Measurements from ENCODE around the gene MTHFS. TPM values are rescaled to one million over a fixed set of nuclear protein-coding genes. Genes with fewer than 3 reads are reported as not detected.
A peak's percentile ranks its signal among the peaks of the same experiment; 100 is the strongest.

Gene MTHFS
- total RNA-seq, 2 donors from 2014 or later, result 8.0 to 12.0 TPM

DNA sequence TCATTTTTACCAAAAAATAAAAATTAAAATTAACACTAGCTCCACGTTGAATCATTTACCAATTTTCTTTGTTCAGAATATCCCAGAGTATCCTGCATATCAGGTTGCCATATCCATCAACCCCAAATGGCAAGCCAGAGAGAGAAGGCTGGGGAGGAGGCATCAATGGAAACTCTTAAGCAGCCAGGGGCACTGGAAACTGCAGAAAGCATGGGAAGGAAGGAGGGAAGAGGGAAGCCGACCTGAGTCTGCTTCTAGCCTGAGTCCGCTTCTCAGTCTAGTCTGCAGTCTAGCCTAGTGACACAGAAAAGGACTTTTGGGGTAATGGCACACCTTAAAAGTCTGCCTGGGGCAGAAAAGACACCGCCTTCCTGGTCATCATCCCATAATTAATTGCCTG, 1.6 kb upstream of the MTHFS start:
- H3K4me1 ChIP-seq, result peaks cover 0 to 10% of the 10 kb centered on the region in 2 donors
- no peak overlapping the region for H3K4me3 ChIP-seq
- no peak overlapping the region for H3K27ac ChIP-seq
- no peaks in the 10 kb centered on the region for H3K9me3 ChIP-seq
- TF ChIP-seq, protein P1, sequence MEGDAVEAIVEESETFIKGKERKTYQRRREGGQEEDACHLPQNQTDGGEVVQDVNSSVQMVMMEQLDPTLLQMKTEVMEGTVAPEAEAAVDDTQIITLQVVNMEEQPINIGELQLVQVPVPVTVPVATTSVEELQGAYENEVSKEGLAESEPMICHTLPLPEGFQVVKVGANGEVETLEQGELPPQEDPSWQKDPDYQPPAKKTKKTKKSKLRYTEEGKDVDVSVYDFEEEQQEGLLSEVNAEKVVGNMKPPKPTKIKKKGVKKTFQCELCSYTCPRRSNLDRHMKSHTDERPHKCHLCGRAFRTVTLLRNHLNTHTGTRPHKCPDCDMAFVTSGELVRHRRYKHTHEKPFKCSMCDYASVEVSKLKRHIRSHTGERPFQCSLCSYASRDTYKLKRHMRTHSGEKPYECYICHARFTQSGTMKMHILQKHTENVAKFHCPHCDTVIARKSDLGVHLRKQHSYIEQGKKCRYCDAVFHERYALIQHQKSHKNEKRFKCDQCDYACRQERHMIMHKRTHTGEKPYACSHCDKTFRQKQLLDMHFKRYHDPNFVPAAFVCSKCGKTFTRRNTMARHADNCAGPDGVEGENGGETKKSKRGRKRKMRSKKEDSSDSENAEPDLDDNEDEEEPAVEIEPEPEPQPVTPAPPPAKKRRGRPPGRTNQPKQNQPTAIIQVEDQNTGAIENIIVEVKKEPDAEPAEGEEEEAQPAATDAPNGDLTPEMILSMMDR (IDR thresholded peaks at IDR 0.05), result no peak
- H3K27me3 ChIP-seq, result no peaks in the 10 kb centered on the region
- no peak for DNase-seq (ENCODE audit: low spot score)
- no peaks in the 10 kb centered on the region for H3K36me3 ChIP-seq

GRCh38 chr15:79897701-79898113, 893 bp upstream of the MTHFS start:
- TF ChIP-seq, protein P1 (IDR thresholded peaks at IDR 0.05), result no peak
- Histone ChIP-seq H3K36me3 (no peaks in the 10 kb centered on the region), H3K4me3 (peak overlapping the region in 1 of 2 donors; percentile 76), H3K4me1 (peaks cover 0 to 10% of the 10 kb centered on the region in 2 donors), H3K27ac (peak overlapping the region in 1 of 2 donors; percentile 94), H3K27me3 (no peaks in the 10 kb centered on the region), H3K9me3 (no peaks in the 10 kb centered on the region)
- no peak for DNase-seq (ENCODE audit: low spot score)

DNA sequence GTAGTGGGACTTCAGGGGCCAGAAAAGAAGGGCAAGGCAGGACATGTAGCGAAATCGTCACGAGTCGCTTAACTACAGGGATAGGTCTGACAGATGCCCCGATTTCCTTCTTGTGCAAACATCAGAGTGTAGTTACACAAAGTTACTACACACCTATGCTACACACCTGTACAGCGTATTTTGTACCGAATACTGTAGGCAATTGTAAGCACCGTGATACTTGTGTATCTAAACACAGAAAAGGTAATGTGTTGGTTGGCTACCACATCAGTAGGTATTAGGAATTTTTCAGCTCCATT, 515 bp upstream of the MTHFS start:
- no peak for DNase-seq (ENCODE audit: low spot score)
- H3K9me3 ChIP-seq, result no peaks in the 10 kb centered on the region
- peak overlapping the region; percentile 76 to 83 for H3K4me3 ChIP-seq
- H3K36me3 ChIP-seq, result no peaks in the 10 kb centered on the region
- H3K27me3 ChIP-seq, result no peaks in the 10 kb centered on the region
- peaks cover 0 to 10% of the 10 kb centered on the region in 2 donors for H3K4me1 ChIP-seq
- TF ChIP-seq, protein P1 (IDR thresholded peaks at IDR 0.05), result no peak
- H3K27ac ChIP-seq, result peak overlapping the region; percentile 94 to 96

DNA sequence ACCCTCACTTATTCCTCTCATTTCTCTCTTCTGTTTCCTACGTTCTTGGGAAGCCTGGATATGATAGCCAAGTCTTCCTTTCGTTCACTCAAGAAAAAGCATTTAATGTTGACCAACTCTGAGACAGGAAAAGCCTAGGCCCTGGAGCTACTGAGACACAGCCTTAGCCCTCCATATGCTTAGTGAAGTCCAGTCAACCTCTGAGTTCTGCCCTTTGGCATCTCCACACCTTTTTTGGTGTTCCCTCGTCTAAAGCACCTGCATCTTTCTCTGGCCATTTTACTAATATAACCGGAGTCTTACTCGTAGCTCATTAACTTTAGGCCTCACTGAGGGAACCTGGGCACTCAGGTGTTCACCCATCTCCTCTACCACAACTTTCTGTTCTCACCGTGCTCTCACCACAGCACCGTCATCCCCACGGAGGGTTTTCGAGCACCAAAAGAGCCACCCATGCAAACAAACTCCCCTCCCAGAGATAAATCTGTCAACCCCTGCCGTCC, 632 bp downstream of the MTHFS start:
- H3K27ac ChIP-seq, result peak overlapping the region; percentile 94 to 96

GRCh38 chr15:79887054-79887930, 9.5 kb downstream of the MTHFS start:
- TF ChIP-seq, protein P1 (IDR thresholded peaks at IDR 0.05), result no peak
- no peaks in the 10 kb centered on the region for H3K27me3 ChIP-seq
- DNase-seq (ENCODE audit: low spot score), result no peak
- no peak overlapping the region for H3K27ac ChIP-seq
- no peak overlapping the region for H3K4me3 ChIP-seq
- no peaks in the 10 kb centered on the region for H3K9me3 ChIP-seq
- peaks cover 11% of the 10 kb centered on the region for H3K36me3 ChIP-seq
- no peaks in the 10 kb centered on the region for H3K4me1 ChIP-seq

More for the DNA sequence above, 632 bp downstream of the MTHFS start:
- Histone ChIP-seq H3K4me1 (peaks cover 0 to 10% of the 10 kb centered on the region in 2 donors), H3K4me3 (peak overlapping the region; percentile 76 to 83), H3K27me3 (no peaks in the 10 kb centered on the region), H3K9me3 (no peaks in the 10 kb centered on the region), H3K36me3 (no peaks in the 10 kb centered on the region)
- no peak for DNase-seq (ENCODE audit: low spot score)
- TF ChIP-seq, protein P1 (IDR thresholded peaks at IDR 0.05), result no peak

All from right atrium auricular region (tissue), 2 donors.